ENCODE measurements around the gene AFDN.

Gene AFDN

DNA sequence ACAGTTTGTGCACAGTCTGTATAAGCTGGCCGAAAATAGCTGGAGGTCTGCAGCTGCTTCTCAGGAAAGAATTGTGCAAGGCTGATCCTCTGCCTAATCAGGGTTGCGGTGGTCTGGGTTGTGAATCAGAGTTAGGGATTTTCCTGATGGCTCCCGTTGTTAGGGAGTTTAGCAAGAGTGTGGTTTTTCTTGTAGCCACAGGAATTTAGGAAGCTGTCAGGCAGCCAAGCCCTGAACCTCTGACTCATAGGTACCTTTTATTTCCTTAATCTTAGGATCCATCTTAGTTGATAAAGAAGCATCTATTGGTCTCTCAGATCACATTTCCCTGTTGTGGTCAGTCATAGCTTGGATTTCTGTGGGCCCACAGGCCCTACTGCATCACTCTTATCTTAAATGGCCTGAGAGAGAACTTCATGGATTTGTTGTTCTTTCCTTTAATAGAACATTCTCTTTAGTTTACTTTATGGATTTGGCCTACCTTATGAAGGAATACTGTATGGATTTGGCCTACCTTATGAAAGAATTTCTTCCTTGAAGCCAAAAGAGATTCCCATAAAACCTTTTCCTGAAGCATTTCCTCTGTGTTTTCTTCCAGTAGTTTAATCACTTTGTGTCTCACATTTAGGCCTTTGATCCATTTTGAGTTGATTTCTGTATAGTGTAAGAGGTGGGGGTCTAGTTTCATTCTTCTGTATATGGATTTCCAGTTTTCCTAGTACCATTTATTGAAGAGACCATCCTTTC, 181.1 kb downstream of the AFDN start:
- DNase-seq = no peak

DNA sequence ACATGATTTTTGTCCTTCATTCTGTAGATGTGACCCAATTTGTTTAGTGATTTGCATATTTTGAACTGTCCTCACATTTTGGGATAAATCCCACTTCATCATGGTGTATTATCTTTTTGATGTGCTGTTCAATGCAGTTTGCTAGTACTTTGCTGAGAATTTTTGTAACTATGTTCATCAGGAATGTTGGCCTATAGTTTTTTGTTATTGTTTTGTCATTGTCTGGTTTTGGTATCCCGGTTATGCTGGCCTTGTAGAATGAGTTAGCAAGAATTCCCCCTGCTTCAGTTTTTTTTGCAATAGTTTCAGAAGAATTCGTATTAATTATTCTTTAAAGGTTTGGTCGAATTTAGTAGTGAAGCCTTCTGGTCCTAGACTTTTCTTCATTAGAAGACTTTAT, 182.6 kb downstream of the AFDN start:
- no peak for DNase-seq

DNA sequence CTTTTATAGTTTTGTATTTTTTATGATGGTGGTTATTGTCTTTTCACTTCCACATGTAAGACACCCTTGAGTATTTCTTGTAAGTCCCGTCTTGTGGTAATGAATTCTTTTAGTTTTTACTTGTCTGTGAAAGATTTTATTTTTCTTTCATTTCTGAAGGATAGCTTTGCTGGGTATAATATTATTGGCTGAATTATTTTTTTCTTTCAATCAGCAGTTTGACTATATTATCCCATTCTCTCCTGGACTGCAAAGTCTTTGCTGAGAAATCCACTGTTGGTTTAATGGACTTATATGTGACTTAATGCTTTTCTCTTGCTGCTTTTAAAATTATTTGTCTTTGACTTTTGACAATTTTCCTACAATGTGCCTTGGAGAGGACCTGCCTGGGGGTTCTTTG, 184.6 kb downstream of the AFDN start:
- DNase-seq = no peak

DNA sequence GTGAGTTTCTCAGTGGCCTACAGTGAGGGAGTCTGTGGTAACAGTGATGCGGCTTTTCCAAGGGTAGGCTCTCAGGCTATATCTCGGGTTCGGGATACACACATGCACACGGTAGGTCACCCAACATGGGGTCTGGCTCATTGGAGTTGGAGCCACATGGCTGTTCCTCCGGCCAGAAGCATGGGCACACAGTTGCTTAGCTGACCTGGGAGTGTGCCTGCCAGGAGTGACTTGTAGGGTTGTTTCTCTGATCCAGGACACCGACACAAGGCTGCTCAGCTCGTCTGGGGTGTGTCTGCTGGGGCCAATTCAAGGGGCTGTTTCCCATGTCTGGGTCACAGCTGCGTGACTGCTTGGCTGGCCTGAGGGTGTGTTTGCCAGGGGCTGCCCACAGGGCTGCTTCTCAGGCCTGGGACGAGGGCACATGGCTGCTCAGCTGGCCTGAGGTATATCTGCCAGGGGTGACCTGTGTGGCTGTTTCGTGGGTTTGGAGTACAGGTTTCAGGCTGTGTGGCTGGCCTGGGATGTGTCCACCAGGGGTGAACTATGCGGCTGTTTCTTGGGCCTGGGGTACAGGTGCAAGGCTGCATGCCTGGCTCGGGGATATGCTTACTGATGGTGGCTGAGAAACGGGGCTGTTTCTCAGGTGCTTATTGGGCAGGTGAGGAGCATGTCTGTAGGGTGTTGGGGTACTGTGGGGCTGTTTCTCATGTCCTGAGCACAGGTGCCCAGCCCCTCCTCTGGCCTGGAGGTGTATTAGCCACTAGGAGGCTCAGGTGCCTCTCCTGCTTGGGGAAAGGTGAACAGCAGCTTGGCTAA, 185.9 kb downstream of the AFDN start:
- DNase-seq = no peak

DNA sequence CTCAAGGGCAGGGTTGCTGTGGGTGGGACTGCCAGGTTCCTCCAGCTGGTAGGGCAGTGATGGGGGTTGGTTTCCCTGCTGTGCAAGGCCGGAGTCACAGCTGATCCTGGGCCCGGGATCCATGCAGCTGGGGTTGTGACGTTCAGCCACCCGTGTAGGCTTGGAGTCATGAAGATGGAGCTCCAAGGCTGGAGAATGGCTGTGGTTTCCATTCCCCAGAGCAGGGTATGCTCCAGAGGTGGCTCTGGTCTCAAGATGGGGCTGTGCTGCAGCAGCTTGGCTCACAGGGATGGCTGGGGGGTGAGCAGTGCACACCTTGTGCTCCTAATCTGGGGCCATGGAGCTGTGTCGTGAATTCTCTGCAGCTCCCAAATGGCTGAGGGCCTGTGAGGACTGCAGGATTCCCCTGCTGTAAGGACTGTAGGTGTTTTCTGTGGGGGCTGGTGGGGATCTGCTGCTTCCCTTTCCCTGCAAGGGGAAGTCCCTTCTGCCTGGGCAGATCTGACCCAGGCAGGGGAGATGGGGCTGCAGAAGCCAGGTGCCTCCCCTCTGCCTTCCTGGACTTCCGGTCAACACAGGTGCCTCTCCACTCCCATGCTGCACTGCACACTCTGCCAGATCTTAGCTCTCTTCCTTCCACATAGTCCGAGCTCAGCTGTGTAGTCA, 186.7 kb downstream of the AFDN start:
- no peak for DNase-seq

DNA sequence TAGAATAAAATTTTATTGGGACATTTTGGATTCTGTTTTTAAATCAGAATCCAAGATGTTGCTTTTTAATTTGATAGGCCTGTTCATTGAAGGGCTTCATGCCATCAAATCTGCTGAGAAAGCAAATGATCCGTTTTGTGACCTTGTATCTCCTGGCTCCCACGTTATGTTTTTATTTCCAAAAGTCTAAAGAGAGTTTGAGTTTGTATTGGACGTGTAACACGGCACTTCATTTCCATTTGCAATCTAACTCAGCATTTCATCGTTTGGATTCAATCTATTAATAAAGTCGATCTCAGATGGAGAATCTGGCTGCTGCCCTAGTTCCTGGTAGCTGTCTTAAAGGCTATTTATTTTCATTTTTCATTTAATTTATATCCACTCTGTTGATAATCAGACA, 187.7 kb downstream of the AFDN start:
- DNase-seq = no peak

DNA sequence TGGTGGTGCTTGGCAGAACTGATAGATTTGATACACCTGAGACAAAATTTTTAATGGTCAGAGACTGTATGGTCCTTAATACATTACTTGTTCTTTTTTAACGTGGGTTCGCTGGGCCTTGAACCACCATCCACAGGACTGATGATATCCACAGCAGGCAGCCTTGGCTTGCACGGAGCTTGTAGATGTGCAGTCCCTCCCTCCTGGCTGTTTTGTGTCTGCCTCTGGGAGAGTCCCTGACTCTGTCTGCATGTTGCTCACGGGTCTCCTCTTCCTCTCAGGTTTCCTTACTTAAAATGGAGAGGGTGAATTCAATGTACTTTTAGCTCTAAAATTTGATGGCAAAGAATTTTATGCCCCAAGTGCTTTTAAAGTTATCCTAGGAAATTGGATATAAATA, 188.3 kb downstream of the AFDN start:
- no peak for DNase-seq

DNA sequence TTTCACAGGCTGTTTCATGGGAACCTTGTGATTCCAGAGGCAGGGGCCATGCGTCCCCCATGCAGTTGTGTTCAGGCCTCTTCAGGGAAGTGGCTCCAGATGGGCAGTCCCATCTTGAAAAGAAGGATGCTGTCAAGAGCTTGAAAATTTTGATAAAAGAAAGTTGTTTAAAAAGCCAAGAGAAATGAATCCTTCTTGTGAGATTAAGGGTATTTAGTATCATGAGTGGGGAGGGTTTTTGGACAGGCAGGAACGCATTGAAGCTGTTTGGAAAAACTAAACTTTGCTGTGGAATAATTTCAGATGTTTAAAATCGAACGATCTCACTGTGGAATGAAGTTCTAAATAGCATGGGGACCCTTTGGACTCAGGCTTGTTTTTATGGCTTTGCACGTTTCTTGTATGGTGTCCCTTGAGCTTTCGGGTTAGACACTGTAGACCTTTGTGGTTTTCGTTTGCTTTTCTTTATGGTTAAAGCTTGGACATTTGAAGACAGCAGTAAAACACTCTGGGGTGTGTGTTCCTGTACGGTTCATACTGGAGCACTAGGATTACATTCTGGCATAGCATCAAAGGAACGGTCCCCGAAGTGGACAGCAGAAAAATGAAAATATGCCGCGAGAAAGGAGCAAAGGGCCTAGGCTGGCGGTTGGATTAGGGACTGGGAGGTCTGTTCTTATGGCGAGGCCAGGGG, 188.9 kb downstream of the AFDN start:
- no peak for DNase-seq

DNA sequence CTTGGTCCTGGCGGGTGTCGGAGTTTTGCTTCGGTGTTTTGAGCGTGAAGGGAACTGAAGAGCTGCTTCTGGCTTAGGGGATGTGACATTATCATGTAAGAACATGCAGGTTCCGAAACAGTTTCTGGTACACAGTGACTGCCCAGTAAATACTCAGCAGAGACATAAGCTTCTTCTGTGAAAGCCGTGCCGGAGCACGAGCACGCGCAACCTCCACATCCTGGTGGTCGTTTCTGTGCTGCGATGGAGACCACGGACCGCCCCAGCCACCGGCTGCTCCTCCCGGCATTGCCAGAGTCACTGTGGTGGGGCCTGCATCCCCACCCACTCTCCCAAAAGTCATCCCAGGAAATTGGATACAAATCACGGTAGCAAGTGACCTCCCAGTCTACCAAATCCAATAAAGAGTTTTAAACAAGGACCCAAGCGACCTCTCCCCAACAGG, 189.5 kb downstream of the AFDN start:
- no peak for DNase-seq

DNA sequence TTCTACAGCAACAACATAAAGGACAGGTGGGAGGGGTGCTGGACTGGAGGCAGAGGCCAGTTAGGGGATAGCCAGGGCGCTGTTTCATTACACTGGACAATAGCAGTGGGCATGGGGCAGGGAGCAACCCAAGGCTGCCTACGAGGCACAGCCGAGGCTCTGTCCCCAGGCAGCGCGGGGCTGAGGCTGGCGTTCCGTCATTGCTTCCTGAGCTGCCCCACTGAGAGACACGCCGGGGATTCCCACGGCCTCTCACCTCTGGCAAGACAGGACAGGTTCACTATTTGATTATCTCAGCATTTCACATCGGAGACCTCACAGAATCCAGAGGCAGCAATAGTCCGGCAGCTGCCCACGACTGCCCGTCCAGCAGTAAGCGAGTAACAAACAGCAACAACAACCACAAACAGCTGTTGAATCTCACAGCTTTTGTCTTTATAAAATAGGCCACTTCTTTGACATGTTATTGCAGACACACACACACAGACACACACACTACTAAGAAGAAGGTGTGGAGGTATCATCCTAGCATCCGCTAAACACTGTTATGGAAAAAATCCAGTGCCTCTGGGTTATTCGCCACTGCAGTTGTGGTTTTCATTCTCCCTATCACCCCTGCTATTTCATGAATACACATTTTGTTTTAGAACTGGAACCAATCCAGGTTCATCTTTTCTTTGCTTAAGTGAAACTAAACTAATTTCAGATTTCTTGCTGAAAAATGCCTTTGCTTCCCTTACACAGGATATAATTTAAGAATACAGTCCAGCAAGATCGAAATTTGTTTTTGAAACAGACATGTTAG, 190.2 kb downstream of the AFDN start:
- DNase-seq = no peak

DNA sequence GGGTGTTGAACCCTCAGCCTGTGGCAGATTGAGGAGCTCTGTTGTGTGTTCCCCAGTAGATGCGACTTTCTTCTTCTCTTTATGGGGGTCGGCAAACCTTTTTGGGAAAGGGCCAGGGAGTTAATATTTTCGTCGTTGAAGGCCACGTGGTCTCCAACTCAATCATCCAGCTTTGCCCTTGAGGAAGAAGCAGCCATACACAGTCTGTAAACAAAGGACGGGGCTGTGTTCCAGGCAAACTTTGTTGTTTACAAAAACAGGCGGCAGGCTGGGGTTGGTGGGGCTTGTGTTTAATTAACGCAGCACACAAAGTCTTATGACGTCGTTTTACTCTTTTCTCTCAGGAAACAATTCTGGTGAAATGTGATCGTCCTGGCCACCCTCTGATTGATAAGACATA, 190.9 kb downstream of the AFDN start:
- no peak for DNase-seq

DNA sequence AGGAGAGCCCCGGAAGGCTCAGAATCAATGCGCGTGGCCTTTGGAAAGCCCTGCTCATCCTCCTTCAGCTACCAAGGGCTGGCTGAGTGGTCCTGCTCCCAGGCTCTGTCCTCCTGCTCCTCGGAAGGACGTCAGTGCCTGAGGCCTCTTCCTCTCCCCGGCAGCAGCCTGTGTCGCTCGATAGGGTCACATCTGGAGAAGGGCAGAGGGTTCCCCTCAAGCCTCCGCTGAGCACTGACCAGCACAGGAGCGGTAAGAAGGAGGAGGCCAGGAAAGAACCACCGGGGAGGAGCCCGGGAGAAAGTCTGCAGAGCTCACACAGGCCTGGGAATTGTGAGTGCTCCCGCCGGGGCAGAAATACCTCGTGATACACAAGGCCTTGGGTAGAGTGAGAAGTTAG, 192.0 kb downstream of the AFDN start:
- DNase-seq = no peak

DNA sequence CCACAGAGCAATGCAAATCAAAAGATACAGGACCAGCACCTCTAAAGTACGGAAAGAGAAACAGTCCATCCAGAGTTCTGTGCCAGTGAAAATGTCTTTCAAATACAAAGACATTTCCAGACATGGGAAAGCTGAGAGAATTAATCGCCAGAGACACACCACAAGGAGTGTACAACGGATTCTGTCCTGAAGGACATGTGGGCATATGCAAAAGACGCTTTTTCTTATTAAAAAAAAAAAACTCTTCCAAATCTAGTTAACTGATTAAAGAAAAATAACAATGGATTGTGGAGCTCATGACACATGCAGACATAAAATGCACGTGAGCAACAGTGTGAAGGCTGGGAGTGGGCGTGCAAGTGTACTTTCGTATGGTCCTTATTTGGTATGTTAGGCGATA, 193.5 kb downstream of the AFDN start:
- DNase-seq = no peak

DNA sequence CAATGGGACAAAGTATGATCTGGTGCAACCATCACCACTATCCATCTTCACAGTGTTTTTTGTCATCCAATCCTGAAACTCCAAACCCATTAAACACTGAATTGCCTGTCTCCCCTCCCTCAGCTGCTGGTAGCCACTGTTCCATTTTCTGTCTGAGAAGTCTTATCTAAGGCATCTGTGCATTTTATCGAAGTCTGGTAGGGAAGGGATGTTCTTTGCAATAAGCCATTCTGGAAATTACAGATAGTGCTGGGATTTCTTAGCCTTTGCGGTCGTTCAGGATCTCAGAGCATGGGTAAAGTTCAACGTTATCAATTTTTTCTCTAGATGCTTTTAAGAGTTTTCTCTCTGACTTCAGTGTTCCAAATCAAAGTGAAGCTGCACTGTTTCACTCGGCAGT, 194.9 kb downstream of the AFDN start:
- DNase-seq = no peak
